Coronary artery (tissue), 2 donors: Measurements from ENCODE around the gene INSR.

Experiments used
- DNase-seq: peaks from one replicate; pipeline ENCODE4 v3.0.0-alpha.2; 2017; ENCODE audit warnings: low spot score
- H3K27ac ChIP-seq, 2 donors: fragments of 200-600 bp; sonication (generic); one replicate each; pipeline ENCODE4 v1.5.1; 2016 to 2019
- H3K4me3 ChIP-seq: fragments of 200-600 bp; sonication (generic); 2 replicates; pipeline ENCODE4 v1.5.1; 2016; ENCODE audit warnings: mild to moderate bottlenecking, moderate library complexity
- CTCF ChIP-seq: fragments of 200-600 bp; sonication (generic); IDR thresholded peaks from one replicate; pipeline ENCODE4 v1.5.1; 2019; ENCODE audit warnings: antibody characterized with exemption

Gene INSR

DNA sequence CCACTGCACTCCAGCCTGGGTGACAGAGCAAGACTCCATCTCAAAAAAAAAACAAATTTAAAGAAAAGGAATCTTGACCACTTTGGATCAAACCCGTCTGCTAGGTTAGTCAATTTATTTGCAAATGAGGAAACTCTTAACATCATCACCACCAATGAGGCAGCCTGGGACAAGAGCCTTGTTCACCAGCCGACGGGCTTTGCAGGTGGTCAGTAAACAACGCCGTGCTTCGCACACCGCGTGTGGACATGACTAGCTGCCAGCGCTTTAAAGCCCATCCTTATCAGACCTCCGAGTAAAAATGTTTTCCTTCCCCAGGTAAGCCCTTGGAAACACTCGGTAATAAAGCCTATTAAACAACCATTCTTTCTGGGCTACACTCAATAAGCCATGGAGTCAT, 41.9 kb downstream of the INSR start:
- Histone ChIP-seq H3K4me3 (no peak overlapping the region), H3K27ac (no peak overlapping the region)
- no peak for TF ChIP-seq CTCF
- no peak for DNase-seq

DNA sequence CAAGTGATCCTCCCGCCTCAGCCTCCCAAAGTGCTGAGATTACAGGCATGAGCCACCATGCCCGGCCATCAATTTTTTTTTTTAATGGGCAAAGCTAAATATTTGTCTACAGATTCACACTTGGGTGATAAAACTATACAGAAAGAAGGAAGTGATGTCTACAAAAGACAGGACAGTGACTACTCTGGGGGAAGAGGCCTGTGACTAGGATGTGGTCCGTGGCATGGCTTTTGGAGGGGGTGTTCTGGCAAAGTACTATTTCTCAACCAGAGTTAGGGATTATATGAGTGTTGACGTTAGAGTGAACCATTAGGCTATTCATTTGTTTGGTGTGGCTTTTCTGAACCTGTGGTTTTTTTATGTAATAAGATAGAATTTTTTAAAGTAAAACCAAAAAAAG, 42.7 kb downstream of the INSR start:
- no peak for TF ChIP-seq CTCF
- H3K27ac ChIP-seq, result no peak overlapping the region
- no peak for DNase-seq
- H3K4me3 ChIP-seq, result no peak overlapping the region

- Histone ChIP-seq H3K27ac (peak overlapping the region in 1 of 2 donors; percentile 70), H3K4me3 (peak overlapping the region; percentile 26)
- no peak for TF ChIP-seq CTCF
- no peak for DNase-seq
These were observed 43.3 kb downstream of the INSR start for GRCh38 chr19:7250951-7251350.

- H3K4me3 ChIP-seq, result no peak overlapping the region
- no peak overlapping the region for H3K27ac ChIP-seq
- no peak for DNase-seq
- TF ChIP-seq CTCF, result no peak
These were observed 44.1 kb downstream of the INSR start for GRCh38 chr19:7250057-7250596.

GRCh38 chr19:7247155-7247554, 47.1 kb downstream of the INSR start:
- no peak for TF ChIP-seq CTCF
- peak overlapping the region; percentile 5 to 51 for H3K27ac ChIP-seq
- no peak overlapping the region for H3K4me3 ChIP-seq
- DNase-seq, result no peak

DNA sequence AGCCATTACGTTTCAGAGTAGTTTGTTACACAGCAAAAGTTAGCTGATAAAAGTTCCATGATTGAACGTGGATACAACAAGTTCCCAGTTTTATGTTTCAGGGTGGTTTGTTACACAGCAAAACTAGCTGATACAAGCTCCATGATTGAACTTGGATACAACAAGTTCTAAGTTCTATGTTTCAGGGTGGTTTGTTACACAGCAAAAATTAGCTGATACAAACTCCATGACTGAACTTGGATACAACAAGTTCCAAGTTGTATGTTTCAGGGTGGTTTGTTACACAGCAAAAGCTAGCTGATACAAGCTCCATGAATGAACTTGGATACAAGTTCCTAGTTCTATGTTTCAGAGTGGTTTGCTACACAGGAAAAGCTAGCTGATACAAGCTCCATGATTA, 47.6 kb downstream of the INSR start:
- Histone ChIP-seq H3K27ac (peak overlapping the region in 1 of 2 donors; percentile 5), H3K4me3 (no peak overlapping the region)
- no peak for TF ChIP-seq CTCF
- no peak for DNase-seq

GRCh38 chr19:7242601-7243258, 51.5 kb downstream of the INSR start:
- DNase-seq, result no peak

More at GRCh38 chr19:7242601-7243258, 51.5 kb downstream of the INSR start:
- TF ChIP-seq CTCF, result no peak
- H3K27ac ChIP-seq, result peak overlapping the region; percentile 80 to 94
- H3K4me3 ChIP-seq, result peak overlapping the region; percentile 16
